DND-41 (cell line): ENCODE measurements around the gene PSMA3.

Experiments used
- ATAC-seq: fragments of 200-7000 bp; cut with Tn5 transposase; 3 replicates; pipeline ENCODE4 v1.9.1; 2021; ENCODE audit warnings: low read depth; ENCODE audit not compliant: insufficient read depth
- DNase-seq: peaks from one replicate; pipeline ENCODE4 v3.0.0-alpha.2; 2020
- H2AFZ ChIP-seq: 2 replicates; pipeline ENCODE4 v1.6.0; 2012; ENCODE audit warnings: low read depth, low read length
- H3K27ac ChIP-seq: 2 replicates; pipeline ENCODE4 v1.5.1; 2012; ENCODE audit warnings: low read length, inconsistent platforms
- H3K27me3 ChIP-seq: fragments of 200-600 bp; sonication (generic); 2 replicates; pipeline ENCODE4 v1.6.0; 2012; ENCODE audit warnings: low read length, mild to moderate bottlenecking, inconsistent platforms; ENCODE audit not compliant: insufficient read depth, poor library complexity
- H3K36me3 ChIP-seq: 2 replicates; pipeline ENCODE4 v1.5.1; 2012; ENCODE audit warnings: low read length, inconsistent platforms; ENCODE audit not compliant: insufficient read depth
- H3K4me1 ChIP-seq: 2 replicates; pipeline ENCODE4 v1.5.1; 2012; ENCODE audit warnings: mild to moderate bottlenecking, low read length; ENCODE audit not compliant: insufficient read depth
- H3K4me2 ChIP-seq: 2 replicates; pipeline ENCODE4 v1.6.0; 2012; ENCODE audit warnings: mild to moderate bottlenecking, moderate library complexity, low read length, inconsistent platforms; ENCODE audit not compliant: insufficient read depth
- H3K4me3 ChIP-seq, 2 experiments: fragments of 200-600 bp in 1 of 2; shearing (Covaris generic) in 1 of 2; 2 replicates each; pipeline ENCODE4 v1.5.1; 2012 to 2016; ENCODE audit warnings: inconsistent platforms in 2 of 2, low read length in 2 of 2, mild to moderate bottlenecking in 2 of 2, low read depth in 1 of 2, moderate library complexity in 1 of 2
- H3K79me2 ChIP-seq: 2 replicates; pipeline ENCODE4 v1.6.0; 2012; ENCODE audit warnings: low read length, inconsistent platforms; ENCODE audit not compliant: insufficient read depth
- H3K9ac ChIP-seq: 2 replicates; pipeline ENCODE4 v1.6.0; 2012; ENCODE audit warnings: low read depth, mild to moderate bottlenecking, inconsistent platforms, low read length, moderate library complexity
- H3K9me3 ChIP-seq: 2 replicates; pipeline ENCODE4 v1.5.1; 2012; ENCODE audit warnings: low read length, moderate library complexity, mild to moderate bottlenecking, inconsistent platforms; ENCODE audit not compliant: insufficient read depth, severe bottlenecking
- H4K20me1 ChIP-seq: 2 replicates; pipeline ENCODE4 v1.6.0; 2012; ENCODE audit warnings: low read length; ENCODE audit not compliant: insufficient read depth
- EZH2 ChIP-seq: IDR thresholded peaks from 3 replicates; pipeline ENCODE4 v1.6.1; 2012; ENCODE audit warnings: borderline replicate concordance, low read depth, mild to moderate bottlenecking, moderate library complexity, low read length, inconsistent platforms; ENCODE audit not compliant: severe bottlenecking
- TF ChIP-seq, protein P1 (sequence below): IDR thresholded peaks from 2 replicates; pipeline ENCODE4 v1.5.1; 2012; ENCODE audit warnings: borderline replicate concordance, low read length, moderate library complexity, mild to moderate bottlenecking; ENCODE audit not compliant: poor library complexity, severe bottlenecking; ENCODE audit errors: extremely low read depth

Gene PSMA3

DNA sequence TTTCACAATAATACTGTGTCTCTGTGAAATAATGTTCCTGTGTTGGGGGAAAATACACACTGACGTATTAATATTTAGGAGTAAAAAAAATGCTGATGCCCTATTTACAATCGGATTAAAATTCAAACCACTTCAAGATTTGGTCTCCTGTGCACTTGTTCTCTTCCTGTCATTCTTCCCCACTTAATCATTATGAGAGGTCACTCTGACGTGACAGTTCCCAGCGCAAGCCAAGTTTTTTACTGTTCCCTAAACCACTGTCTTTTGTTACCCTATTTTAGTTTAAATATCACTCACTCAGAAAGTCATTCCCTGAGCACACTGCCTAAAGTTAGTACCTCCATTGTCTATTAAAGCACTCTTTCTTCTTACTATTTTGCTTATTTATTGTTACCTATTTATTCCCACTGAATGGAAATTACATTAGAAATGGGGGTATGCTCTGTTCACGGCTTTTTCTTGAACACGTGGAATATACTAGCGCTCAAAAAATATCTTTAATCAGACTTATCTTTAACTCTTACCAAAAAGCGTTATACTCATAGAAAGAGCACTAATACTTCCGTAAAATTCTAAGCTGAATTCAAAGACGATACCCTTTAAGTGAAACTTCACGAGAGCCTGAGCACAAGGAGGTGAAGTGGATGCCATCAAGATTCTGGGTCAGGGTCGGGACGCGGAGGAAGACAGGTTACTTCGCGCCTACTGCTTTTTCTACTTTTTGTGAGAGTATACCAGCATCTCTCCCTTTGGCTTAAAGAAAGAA, 670 bp upstream of the PSMA3 start:
- Histone ChIP-seq H4K20me1 (peaks cover 29% of the 10 kb centered on the region), H3K27ac (peak overlapping the region; percentile 83), H3K9me3 (no peaks in the 10 kb centered on the region), H3K4me3 (peak overlapping the region; percentile 71 to 84), H3K36me3 (peaks cover 22% of the 10 kb centered on the region), H3K79me2 (peaks cover 47% of the 10 kb centered on the region), H3K4me1 (peaks cover 49% of the 10 kb centered on the region), H2AFZ (peak overlapping the region; percentile 85), H3K4me2 (peak overlapping the region; percentile 80), H3K27me3 (no peaks in the 10 kb centered on the region), H3K9ac (peak overlapping the region; percentile 80)
- TF ChIP-seq, protein P1, sequence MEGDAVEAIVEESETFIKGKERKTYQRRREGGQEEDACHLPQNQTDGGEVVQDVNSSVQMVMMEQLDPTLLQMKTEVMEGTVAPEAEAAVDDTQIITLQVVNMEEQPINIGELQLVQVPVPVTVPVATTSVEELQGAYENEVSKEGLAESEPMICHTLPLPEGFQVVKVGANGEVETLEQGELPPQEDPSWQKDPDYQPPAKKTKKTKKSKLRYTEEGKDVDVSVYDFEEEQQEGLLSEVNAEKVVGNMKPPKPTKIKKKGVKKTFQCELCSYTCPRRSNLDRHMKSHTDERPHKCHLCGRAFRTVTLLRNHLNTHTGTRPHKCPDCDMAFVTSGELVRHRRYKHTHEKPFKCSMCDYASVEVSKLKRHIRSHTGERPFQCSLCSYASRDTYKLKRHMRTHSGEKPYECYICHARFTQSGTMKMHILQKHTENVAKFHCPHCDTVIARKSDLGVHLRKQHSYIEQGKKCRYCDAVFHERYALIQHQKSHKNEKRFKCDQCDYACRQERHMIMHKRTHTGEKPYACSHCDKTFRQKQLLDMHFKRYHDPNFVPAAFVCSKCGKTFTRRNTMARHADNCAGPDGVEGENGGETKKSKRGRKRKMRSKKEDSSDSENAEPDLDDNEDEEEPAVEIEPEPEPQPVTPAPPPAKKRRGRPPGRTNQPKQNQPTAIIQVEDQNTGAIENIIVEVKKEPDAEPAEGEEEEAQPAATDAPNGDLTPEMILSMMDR: no peak
- no peak for TF ChIP-seq EZH2
- ATAC-seq (peak; percentile 49), DNase-seq (no peak)

DNA sequence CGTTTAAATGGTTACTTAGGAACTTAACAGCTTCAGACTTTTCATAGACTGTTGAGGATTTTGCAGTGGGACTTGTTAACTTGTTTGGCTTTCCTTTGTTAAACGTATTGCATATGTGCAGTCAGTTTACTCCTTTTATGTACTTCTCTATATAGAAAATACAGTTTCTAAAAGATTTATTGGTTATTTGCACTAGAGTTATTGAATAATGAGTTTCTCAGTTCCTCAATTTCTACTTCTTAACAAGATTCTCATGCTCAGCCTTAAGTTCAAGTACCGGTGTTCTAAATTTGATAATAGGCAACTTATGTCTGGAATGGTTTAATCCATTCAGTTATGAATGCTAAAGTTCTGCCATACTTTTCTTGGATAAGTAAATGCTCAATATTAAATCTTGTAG, 919 bp downstream of the PSMA3 start:
- TF ChIP-seq, protein P1: no peak
- no peak for TF ChIP-seq EZH2
- Histone ChIP-seq H3K79me2 (peaks cover 63% of the 10 kb centered on the region), H3K4me2 (peak overlapping the region; percentile 89), H2AFZ (peak overlapping the region; percentile 75; the same call in 1 of the 2 replicates), H3K27ac (peak overlapping the region; percentile 93), H3K9ac (peak overlapping the region; percentile 80), H3K4me3 (peak overlapping the region; percentile 71 to 84), H3K27me3 (no peaks in the 10 kb centered on the region), H3K36me3 (peaks cover 36% of the 10 kb centered on the region), H3K9me3 (no peaks in the 10 kb centered on the region), H4K20me1 (peaks cover 42% of the 10 kb centered on the region), H3K4me1 (peaks cover 41% of the 10 kb centered on the region)
- ATAC-seq (no peak), DNase-seq (no peak)

DNA sequence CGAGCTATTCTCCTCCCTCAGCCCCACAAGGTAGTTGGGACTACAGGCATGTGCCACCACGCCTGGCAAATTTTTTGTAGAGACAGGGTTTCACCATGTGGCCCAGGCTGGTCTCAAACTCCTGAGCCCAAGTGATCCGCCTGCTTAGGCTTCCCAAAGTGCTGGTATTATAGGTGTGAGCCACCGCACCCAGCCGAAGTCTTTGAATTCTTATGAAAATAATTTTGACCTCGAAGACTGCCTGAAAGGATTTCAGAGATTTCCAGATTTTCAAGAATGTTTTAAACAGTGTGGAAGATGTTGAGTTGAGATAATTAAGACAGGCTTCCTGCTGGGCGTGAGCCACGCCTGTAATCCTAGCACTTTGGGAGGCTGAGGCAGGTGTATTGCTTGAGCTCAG, 5.0 kb downstream of the PSMA3 start:
- peaks cover 98% of the 10 kb centered on the region for H3K79me2 ChIP-seq
- H4K20me1 ChIP-seq: peaks cover 71% of the 10 kb centered on the region
- peaks cover 27% of the 10 kb centered on the region for H3K4me1 ChIP-seq
- no peak overlapping the region for H2AFZ ChIP-seq
- H3K27ac ChIP-seq: no peak overlapping the region
- no peaks in the 10 kb centered on the region for H3K27me3 ChIP-seq
- TF ChIP-seq, protein P1: no peak
- TF ChIP-seq EZH2: no peak
- no peak for ATAC-seq
- DNase-seq: no peak
- H3K36me3 ChIP-seq: peaks cover 75% of the 10 kb centered on the region
- H3K9me3 ChIP-seq: no peaks in the 10 kb centered on the region
- H3K9ac ChIP-seq: no peak overlapping the region
- H3K4me2 ChIP-seq: no peak overlapping the region; the same call in 1 of the 2 replicates
- H3K4me3 ChIP-seq: no peak overlapping the region
